ENCODE data around the gene UGT8.

Gene UGT8, protein sequence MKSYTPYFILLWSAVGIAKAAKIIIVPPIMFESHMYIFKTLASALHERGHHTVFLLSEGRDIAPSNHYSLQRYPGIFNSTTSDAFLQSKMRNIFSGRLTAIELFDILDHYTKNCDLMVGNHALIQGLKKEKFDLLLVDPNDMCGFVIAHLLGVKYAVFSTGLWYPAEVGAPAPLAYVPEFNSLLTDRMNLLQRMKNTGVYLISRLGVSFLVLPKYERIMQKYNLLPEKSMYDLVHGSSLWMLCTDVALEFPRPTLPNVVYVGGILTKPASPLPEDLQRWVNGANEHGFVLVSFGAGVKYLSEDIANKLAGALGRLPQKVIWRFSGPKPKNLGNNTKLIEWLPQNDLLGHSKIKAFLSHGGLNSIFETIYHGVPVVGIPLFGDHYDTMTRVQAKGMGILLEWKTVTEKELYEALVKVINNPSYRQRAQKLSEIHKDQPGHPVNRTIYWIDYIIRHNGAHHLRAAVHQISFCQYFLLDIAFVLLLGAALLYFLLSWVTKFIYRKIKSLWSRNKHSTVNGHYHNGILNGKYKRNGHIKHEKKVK

DNA sequence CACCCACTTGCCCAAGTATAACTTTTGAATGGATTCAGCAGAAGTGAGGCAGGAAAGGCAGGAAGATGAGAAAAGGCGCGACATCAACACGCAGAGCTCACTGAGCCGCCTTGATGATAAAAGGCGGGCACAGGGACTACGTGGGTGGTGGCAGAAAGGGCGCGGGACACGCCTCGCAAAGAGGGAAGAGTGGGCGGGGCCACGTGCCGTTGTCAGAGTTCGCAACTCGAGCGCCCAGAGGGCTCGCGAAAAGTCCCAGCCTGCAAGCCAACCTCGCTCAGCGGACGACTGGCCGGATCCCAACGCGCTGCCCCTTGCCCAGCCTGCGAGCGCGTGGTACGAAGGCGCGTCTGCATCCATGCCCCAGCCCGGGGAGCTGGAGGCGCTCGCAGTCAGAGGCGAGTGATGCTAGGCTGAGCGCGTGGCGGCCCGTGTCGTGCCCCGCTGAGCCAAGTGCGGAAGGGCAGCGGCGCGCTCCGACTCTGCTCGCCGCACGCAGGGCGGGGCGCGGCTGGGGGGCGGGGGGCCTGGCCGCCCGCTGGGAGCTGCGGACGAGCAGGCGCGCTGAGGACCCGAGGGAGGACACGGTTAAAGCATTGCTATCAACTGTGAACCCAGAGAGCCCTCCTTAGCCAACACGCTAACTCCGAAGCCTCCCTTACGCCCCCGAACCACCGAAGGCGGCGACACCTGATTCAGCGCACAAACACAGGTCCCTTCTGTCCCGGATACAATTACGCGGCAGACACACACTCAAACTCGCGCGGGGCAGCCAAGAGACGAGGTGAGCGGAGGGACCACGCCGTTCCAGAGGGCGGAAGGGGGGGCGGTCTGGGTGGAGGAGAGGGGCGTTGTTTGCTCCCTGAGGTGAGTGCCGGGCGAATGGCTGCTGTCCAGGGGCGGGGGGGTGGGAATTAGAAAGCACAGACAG lies at the start of gene UGT8:
Gene UGT8 (plus strand): TSS at position 617 of the 931 bp plus-strand sequence. CDS start 24,074 bp downstream, outside the sequence.
- TF ChIP-seq, protein P1, sequence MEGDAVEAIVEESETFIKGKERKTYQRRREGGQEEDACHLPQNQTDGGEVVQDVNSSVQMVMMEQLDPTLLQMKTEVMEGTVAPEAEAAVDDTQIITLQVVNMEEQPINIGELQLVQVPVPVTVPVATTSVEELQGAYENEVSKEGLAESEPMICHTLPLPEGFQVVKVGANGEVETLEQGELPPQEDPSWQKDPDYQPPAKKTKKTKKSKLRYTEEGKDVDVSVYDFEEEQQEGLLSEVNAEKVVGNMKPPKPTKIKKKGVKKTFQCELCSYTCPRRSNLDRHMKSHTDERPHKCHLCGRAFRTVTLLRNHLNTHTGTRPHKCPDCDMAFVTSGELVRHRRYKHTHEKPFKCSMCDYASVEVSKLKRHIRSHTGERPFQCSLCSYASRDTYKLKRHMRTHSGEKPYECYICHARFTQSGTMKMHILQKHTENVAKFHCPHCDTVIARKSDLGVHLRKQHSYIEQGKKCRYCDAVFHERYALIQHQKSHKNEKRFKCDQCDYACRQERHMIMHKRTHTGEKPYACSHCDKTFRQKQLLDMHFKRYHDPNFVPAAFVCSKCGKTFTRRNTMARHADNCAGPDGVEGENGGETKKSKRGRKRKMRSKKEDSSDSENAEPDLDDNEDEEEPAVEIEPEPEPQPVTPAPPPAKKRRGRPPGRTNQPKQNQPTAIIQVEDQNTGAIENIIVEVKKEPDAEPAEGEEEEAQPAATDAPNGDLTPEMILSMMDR (IDR thresholded peaks at IDR 0.05; ENCODE audit: borderline replicate concordance, control extremely low read depth, extremely low read depth, insufficient read depth, missing control alignments), result no peak
- DNase-seq (ENCODE audit: low spot score), result peak; percentile 47
- in situ Hi-C loops (cut with MboI; ENCODE audit: low sequenced_read_pairs, unreplicated experiment), result no loop called here

DNA sequence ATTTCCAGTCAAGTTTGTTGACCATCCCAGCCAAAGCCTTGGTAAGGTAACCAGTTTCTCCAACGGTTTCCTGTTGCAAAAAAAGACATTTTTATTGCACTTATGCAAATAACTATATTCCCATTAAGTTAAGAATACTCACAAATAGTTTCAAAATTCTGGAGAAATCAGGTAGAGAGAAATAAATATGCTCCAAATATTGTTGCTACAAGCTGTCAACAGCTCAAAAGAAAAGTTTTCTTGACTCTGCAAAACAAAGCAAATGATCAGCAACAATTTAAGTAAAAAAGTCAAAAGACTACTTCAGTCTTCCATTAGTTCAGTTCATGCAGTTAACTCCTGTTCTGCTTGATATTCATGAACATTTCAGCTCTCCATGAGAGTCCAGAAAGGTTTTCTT lies 49.0 kb upstream of the UGT8 start:
- TF ChIP-seq, protein P1 (IDR thresholded peaks at IDR 0.05; ENCODE audit: borderline replicate concordance, control extremely low read depth, extremely low read depth, insufficient read depth, missing control alignments), result no peak
- DNase-seq (ENCODE audit: low spot score), result no peak
- in situ Hi-C loops (cut with MboI; ENCODE audit: low sequenced_read_pairs, unreplicated experiment), result no loop called here

DNA sequence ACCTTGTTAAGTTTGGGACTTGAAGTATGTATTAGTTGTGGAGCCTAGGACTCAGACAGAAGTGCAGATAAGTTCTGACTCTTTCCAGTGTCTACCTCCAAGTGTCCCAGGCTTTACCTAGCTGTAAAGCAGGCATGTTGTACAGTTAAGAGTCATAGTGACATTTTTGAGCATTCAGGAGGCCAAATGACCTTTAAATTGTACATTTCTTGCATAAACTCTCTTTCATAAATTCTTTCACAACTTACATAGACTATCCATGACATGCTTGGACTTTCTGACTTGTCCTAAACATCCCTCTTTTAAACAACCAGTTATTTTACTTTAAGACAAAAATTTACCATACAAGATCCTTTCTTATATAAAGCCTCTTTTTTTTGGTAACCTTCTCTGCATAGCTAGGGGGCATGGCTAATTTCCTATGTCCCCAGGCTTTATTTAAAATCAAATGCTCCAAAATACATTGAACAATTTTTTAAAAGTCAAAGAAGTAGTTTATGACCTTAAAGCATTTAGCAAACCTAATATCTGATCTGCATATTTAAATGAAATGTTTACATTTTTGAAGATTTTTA lies 40.1 kb upstream of the UGT8 start:
- in situ Hi-C loops (cut with MboI; ENCODE audit: low sequenced_read_pairs, unreplicated experiment), result no loop called here
- TF ChIP-seq, protein P1 (IDR thresholded peaks at IDR 0.05; ENCODE audit: borderline replicate concordance, control extremely low read depth, extremely low read depth, insufficient read depth, missing control alignments), result no peak
- no peak for DNase-seq (ENCODE audit: low spot score)

DNA sequence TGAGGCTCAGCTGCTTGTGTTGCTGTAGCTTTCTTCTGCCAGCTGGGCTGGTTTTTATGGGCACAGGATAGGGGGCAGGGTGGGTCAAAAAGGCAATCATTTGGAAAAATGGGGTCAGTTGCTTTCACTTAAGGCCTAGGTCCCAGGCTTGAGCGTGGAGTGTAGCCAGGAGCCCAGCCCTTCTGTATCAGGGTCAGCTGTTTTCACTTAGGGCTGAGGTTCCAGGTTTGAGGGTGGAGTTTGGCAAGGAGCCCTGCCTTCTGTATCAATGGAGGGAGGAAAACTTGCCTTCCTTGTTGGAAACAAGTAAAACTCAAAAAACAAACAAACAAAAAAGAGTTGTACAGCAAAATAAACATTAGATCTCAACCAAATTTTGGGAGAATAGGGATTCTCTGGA lies 37.0 kb upstream of the UGT8 start:
- TF ChIP-seq, protein P1 (IDR thresholded peaks at IDR 0.05; ENCODE audit: borderline replicate concordance, control extremely low read depth, extremely low read depth, insufficient read depth, missing control alignments), result no peak
- DNase-seq (ENCODE audit: low spot score), result no peak
- in situ Hi-C loops (cut with MboI; ENCODE audit: low sequenced_read_pairs, unreplicated experiment), result no loop called here

DNA sequence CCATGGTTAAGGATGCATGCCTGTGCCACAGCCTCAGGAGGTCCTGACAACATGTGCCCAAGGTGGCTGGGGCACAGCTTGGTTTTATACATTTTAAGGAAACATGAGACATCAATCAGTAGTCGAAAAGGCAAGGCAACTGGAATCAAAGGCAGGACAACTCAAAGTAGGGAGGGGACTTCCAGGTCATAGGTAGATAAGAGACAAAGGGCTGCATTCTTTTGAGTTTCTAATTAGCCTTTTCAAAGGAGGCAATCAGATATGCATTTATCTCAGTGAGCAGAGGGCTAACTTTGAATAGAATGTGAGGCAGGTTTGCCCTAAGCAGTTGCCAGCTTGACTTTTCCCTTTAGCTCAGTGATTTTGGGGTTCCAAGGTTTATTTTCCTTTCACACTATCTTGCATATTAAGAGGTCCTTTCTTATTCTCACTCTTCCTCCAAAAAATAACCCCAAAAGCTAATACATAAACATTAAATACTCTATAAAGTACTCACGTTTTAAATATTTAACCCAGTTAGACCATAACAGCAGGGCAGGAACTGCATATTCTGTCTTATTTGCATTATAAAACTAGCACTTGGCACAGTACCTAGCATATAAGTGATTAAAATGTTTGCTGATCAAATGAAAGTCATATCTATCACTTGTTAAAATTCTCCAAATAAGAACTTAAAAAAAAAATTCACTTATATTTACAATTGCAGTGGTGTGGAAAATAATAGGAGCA lies 36.3 kb upstream of the UGT8 start:
- no peak for DNase-seq (ENCODE audit: low spot score)
- in situ Hi-C loops (cut with MboI; ENCODE audit: low sequenced_read_pairs, unreplicated experiment), result no loop called here
- TF ChIP-seq, protein P1 (IDR thresholded peaks at IDR 0.05; ENCODE audit: borderline replicate concordance, control extremely low read depth, extremely low read depth, insufficient read depth, missing control alignments), result no peak
